Right forelimb (tissue), 1 donor: ENCODE data around the gene ZKSCAN7.
"Not testable (repeated sequence)": the region's sequence is repeated elsewhere in the genome, so short reads cannot be mapped to it uniquely, and the experiment has no call there.

Experiments
- DNase-seq: peaks from one replicate; pipeline ENCODE4 v3.0.0-alpha.2; 2018

The ZKSCAN7 gene

GRCh38 chr3:44554626-44555592 lies at the start of gene ZKSCAN7:
TSS of gene ZKSCAN7 (plus strand) at chr3:44555193. CDS start at chr3:44557048, 1,855 bp downstream.
- peak; percentile 82 for DNase-seq

- no peak for DNase-seq
Measured at GRCh38 chr3:44506556-44506955, 48.4 kb upstream of the ZKSCAN7 start.

GRCh38 chr3:44506961-44507360 lies 48.0 kb upstream of the ZKSCAN7 start:
- DNase-seq = no peak

- no peak for DNase-seq
Measured at GRCh38 chr3:44509393-44509921, 45.5 kb upstream of the ZKSCAN7 start.

GRCh38 chr3:44510000-44510368 lies 45.0 kb upstream of the ZKSCAN7 start:
- DNase-seq = no peak

- no peak for DNase-seq
Measured at GRCh38 chr3:44511238-44511566, 43.8 kb upstream of the ZKSCAN7 start.

- no peak for DNase-seq
Measured at GRCh38 chr3:44513513-44513912, 41.5 kb upstream of the ZKSCAN7 start.

GRCh38 chr3:44516230-44516629 lies 38.8 kb upstream of the ZKSCAN7 start:
- no peak for DNase-seq

- no peak for DNase-seq
Measured at GRCh38 chr3:44518782-44519156, 36.2 kb upstream of the ZKSCAN7 start.

- DNase-seq = no peak
Measured at GRCh38 chr3:44521721-44522120, 33.3 kb upstream of the ZKSCAN7 start.

- no peak for DNase-seq
Measured at GRCh38 chr3:44522494-44522933, 32.5 kb upstream of the ZKSCAN7 start.

GRCh38 chr3:44525060-44525459 lies 29.9 kb upstream of the ZKSCAN7 start:
- DNase-seq = no peak

GRCh38 chr3:44529927-44530326 lies 25.1 kb upstream of the ZKSCAN7 start:
- no peak for DNase-seq

- no peak for DNase-seq
Measured at GRCh38 chr3:44530911-44531310, 24.1 kb upstream of the ZKSCAN7 start.

GRCh38 chr3:44534659-44535058 lies 20.3 kb upstream of the ZKSCAN7 start:
- DNase-seq = not testable (repeated sequence)

GRCh38 chr3:44535364-44535763 lies 19.6 kb upstream of the ZKSCAN7 start:
- no peak for DNase-seq

GRCh38 chr3:44544811-44545210 lies 10.2 kb upstream of the ZKSCAN7 start:
- DNase-seq = not testable (repeated sequence)

GRCh38 chr3:44555723-44556122 lies 730 bp downstream of the ZKSCAN7 start:
- no peak for DNase-seq

GRCh38 chr3:44557074-44557473 lies 2.1 kb downstream of the ZKSCAN7 start:
- no peak for DNase-seq

GRCh38 chr3:44561076-44561475 lies 6.1 kb downstream of the ZKSCAN7 start:
- DNase-seq = no peak

- no peak for DNase-seq
Measured at GRCh38 chr3:44562147-44562546, 7.2 kb downstream of the ZKSCAN7 start.

GRCh38 chr3:44568561-44568960 lies 13.6 kb downstream of the ZKSCAN7 start:
- no peak for DNase-seq

- DNase-seq = no peak
Measured at GRCh38 chr3:44571024-44571423, 16.0 kb downstream of the ZKSCAN7 start.

- DNase-seq = no peak
Measured at GRCh38 chr3:44576613-44577012, 21.6 kb downstream of the ZKSCAN7 start.
